HepG2 (cell line): ENCODE measurements around the gene SMIM44. TPM values are rescaled to one million over a fixed set of nuclear protein-coding genes. Genes with fewer than 3 reads are reported as not detected.

Experiments used
- ARID4A ChIP-seq: sonication (generic); formaldehyde crosslinking; IDR thresholded peaks from 2 replicates; pipeline ENCODE4 v1.5.0; 2020; ENCODE audit warnings: mild to moderate bottlenecking, missing genetic modification reagents, borderline replicate concordance
- ATF2 ChIP-seq: sonication (generic); formaldehyde crosslinking; IDR thresholded peaks from 2 replicates; pipeline ENCODE4 v1.4.0; 2020; ENCODE audit warnings: missing genetic modification reagents
- ATRX ChIP-seq: sonication (generic); formaldehyde crosslinking; IDR thresholded peaks from 2 replicates; pipeline ENCODE4 v1.4.0; 2020; ENCODE audit warnings: missing genetic modification reagents, borderline replicate concordance
- GATAD2A ChIP-seq: IDR thresholded peaks from 2 replicates; pipeline ENCODE4 v1.6.1; 2016
- HOMEZ ChIP-seq: IDR thresholded peaks from 2 replicates; pipeline ENCODE4 v1.6.1; 2016; ENCODE audit warnings: low read depth
- IRF9 ChIP-seq: sonication (generic); formaldehyde crosslinking; IDR thresholded peaks from 2 replicates; pipeline ENCODE4 v1.8.0; 2022; ENCODE audit warnings: missing genetic modification reagents, mild to moderate bottlenecking, borderline replicate concordance
- KDM5A ChIP-seq: fragments of 200-600 bp; sonication (generic); IDR thresholded peaks from 2 replicates; pipeline ENCODE4 v1.7.0; 2018; ENCODE audit warnings: antibody characterized with exemption, mild to moderate bottlenecking, low read length, borderline replicate concordance
- PRDM10 ChIP-seq: sonication (generic); formaldehyde crosslinking; IDR thresholded peaks from 2 replicates; pipeline ENCODE4 v1.4.0; 2020; ENCODE audit warnings: low read depth, missing genetic modification reagents
- SALL1 ChIP-seq: sonication (generic); formaldehyde crosslinking; IDR thresholded peaks from 2 replicates; pipeline ENCODE4 v1.8.0; 2022; ENCODE audit warnings: mild to moderate bottlenecking, missing genetic modification reagents
- ZFP62 ChIP-seq: sonication (generic); formaldehyde crosslinking; IDR thresholded peaks from 2 replicates; pipeline ENCODE4 v1.4.0; 2020; ENCODE audit warnings: missing genetic modification reagents
- ZNF747 ChIP-seq: sonication (generic); formaldehyde crosslinking; IDR thresholded peaks from 2 replicates; pipeline ENCODE4 v1.8.1; 2023; ENCODE audit warnings: missing genetic modification reagents, mild to moderate bottlenecking, borderline replicate concordance
- ZNF772 ChIP-seq: sonication (generic); formaldehyde crosslinking; IDR thresholded peaks from 2 replicates; pipeline ENCODE4 v1.5.0; 2020; ENCODE audit warnings: mild to moderate bottlenecking, missing genetic modification reagents
- ZZZ3 ChIP-seq: sonication (generic); formaldehyde crosslinking; IDR thresholded peaks from 2 replicates; pipeline ENCODE4 v1.4.0; 2020; ENCODE audit warnings: missing genetic modification reagents, mild to moderate bottlenecking, borderline replicate concordance
- polyA plus RNA-seq, 8 experiments: library from polyadenylated mRNA; depleted of rRNA in 3 of 8; stranded (reverse) in 7 of 8; unstranded in 1 of 8; fragments of >200 nt; fragmentation: Illumina TruSeq in 4 of 8; extraction: Trizol in 4 of 8; gene quantifications; 2 replicates each; pipeline versions ENCODE4 v1.2.1 to v1.2.3, GENCODE V29; 2011 to 2016; ENCODE audit warnings: low read depth in 4 of 8, missing spikeins in 1 of 8, mixed read lengths in 1 of 8; ENCODE audit not compliant: insufficient read depth in 1 of 8
- total RNA-seq, 5 experiments: library from RNA; depleted of rRNA; stranded (reverse); fragments of >200 nt; fragmentation: Illumina TruSeq; extraction: Trizol; gene quantifications; 2 replicates each; pipeline ENCODE4 v1.2.3, GENCODE V29; 2016; ENCODE audit warnings: low read depth in 1 of 5

The SMIM44 gene
- total and polyA plus RNA-seq, 2 of the 13 experiments (the other 11 are each of a cell fraction or from before 2014, with no cell fraction given): not detected

- TF ChIP-seq ARID4A (CRISPR knock-in tag) (no peak; the same call in 1 of the 2 replicates), KDM5A (no peak), ZFP62 (CRISPR knock-in tag) (no peak), ZZZ3 (CRISPR knock-in tag) (no peak), ZNF772 (CRISPR knock-in tag) (no peak), PRDM10 (peak; percentile 57; the same call in 1 of the 2 replicates), SALL1 (CRISPR knock-in tag) (peak; percentile 70), ZNF747 (CRISPR knock-in tag) (no peak), ATRX (no peak), GATAD2A (CRISPR knock-in tag) (peak; percentile 33; the same call in 1 of the 2 replicates), IRF9 (CRISPR knock-in tag) (0 out of 2 replicates have a peak, but pooled peaks have one; percentile 15), HOMEZ (CRISPR knock-in tag) (no peak), ATF2 (CRISPR knock-in tag) (peak; percentile 85)
Measured at GRCh38 chr19:3507371-3508120, 24.3 kb upstream of the SMIM44 start (continued).
